ENCODE results near the gene CNBP. TPM values are rescaled to one million over a fixed set of nuclear protein-coding genes. Genes with fewer than 3 reads are reported as not detected.
"Not testable (repeated sequence)": the region's sequence is repeated elsewhere in the genome, so short reads cannot be mapped to it uniquely, and the experiment has no call there.

Gene CNBP
- total RNA-seq, 2 donors from 2014 or later: 205 to 247 TPM

DNA sequence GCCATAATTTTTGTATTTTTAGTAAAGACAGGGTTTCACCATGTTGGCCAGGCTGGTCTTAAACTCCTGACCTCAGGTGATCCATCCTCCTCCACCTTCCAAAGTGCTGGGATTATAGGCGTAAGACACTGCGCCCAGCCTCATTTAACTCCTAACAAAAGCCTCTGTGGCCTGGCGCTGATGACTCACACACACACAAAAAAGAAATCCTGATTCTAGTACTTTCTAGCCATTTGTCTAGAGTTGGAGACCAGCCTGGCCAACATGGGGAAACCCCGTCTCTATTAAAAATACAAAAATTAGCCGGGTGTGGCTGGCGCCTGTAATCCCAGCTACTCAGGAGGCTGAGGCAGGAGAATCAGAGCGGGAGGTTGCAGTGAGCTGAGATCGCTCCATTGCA, 6.1 kb upstream of the CNBP start:
- intact Hi-C loops (cut with DNase I, micrococcal nuclease); DNase-seq; ATAC-seq: not testable (repeated sequence)

DNA sequence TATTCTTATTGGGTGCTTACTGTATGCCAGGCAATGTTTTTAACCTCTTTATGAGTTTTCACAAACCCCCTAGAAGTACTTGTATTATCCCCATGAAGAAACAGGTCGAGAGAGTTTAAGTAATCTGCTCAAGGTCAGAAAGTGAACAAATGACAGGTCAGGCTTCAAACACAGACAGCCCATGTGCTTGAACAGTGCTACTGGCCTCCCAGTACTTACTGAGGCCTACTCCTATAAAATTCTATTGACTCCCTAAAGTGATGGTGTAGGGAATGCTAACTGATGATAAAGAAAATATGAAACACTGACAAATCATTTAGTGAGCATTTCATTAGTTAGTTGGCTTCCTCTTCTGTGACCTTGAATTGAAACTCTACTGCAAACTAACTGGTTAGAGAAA, 4.2 kb upstream of the CNBP start:
- no peak for DNase-seq
- no peak for ATAC-seq
- intact Hi-C loops (cut with DNase I, micrococcal nuclease): no loop called here

GRCh38 chr3:129185783-129186182, 2.1 kb upstream of the CNBP start:
- DNase-seq (no peak), ATAC-seq (peak; percentile 59)
- intact Hi-C loops (cut with DNase I, micrococcal nuclease): no loop called here

- intact Hi-C loops (cut with DNase I, micrococcal nuclease): loop anchor here in 1 of 2 donors (5.0 kb wide), 1 partner anchor 62 kb away; the partner anchor contains the start of gene COPG1
- DNase-seq, ATAC-seq: not testable (repeated sequence)
Observed at GRCh38 chr3:129184784-129185542, 1.3 kb upstream of the CNBP start.

DNA sequence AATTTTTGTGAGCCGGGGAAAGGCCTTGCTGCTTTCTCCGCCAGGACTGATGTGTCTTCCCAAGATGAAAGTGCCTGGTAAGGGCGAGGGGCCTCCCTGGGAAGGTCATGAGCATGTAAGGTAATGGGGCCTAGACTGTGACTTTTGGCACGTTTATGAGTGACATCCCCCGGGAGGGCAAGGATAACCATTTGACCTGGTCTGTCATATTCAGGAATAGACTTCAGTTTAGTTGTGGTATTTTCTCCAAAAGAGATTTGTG, 631 bp upstream of the CNBP start:
- intact Hi-C loops (cut with DNase I, micrococcal nuclease): loop anchor here in 1 of 2 donors (5.0 kb wide), 1 partner anchor 63 kb away; the partner anchor contains the start of gene COPG1
- no peak for DNase-seq
- ATAC-seq: peak; percentile 9

- intact Hi-C loops (cut with DNase I, micrococcal nuclease): loop anchor here in 1 of 2 donors (5.0 kb wide), 1 partner anchor 65 kb away; the partner anchor contains the start of gene COPG1
- no peak for DNase-seq
- peak; percentile 1 for ATAC-seq
Observed at GRCh38 chr3:129182390-129183185, 1.1 kb downstream of the CNBP start.

DNA sequence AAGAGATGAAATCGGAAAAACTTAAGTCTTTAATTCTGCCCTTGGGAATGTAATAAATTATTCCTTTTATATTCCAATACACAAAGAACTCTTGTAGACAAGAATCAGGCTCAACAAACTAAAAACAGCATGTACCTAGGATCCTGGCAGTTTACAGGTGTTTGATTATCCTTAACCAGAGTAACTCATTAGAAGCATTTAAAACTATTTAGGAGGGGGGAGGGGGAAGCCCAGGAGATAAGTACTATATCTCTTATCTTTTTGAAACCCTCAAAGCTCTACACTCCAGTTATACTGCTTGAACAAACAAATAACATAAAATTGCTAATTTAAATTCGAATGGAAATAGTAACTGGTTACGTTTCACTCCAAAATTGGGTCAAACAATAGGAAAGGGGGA, 1.9 kb downstream of the CNBP start:
- ATAC-seq (no peak), DNase-seq (no peak)
- intact Hi-C loops (cut with DNase I, micrococcal nuclease): loop anchor here in 1 of 2 donors (5.0 kb wide), 1 partner anchor 65 kb away; the partner anchor contains the start of gene COPG1

DNA sequence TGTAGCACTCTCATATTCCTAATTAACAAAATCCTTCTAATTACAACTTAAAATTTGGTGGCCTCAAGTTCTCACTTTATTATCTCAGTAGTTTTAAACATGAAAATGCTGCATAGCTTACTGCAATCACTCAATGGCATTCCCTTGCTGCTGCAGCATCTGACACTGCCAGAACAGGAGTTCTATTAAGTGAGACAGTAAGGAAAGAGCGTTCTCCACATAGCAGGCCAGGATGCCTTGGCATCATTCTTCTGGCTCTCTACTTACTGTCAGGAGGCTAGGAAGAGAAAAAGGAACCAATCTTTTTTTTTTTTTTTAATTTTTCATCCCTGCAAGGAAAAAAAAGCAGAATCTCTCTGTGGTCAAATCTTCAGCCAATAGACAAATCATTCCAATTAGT, 3.2 kb downstream of the CNBP start:
- DNase-seq (no peak), ATAC-seq (no peak)
- intact Hi-C loops (cut with DNase I, micrococcal nuclease): loop anchor here in 1 of 2 donors (5.0 kb wide), 1 partner anchor 67 kb away; the partner anchor contains the start of gene COPG1

DNA sequence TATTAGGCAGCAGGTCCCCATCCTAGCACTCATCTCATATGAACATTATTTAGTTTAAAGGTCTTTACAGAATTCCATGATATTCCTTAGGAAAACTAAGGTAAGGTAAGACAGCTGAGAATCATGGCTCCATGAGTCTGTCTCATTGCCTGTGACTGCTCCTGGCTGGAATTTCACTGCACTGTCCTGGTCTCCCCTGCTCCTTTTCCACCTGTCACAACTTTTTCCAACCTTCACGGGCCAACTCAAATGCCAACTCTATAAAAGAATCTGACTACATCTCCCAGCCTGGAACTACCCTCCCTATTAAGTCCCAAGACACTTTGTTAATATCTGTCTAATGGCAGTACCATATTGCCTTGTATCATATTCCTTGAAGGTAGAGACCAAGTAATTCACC, 7.6 kb downstream of the CNBP start:
- ATAC-seq: no peak
- no peak for DNase-seq
- intact Hi-C loops (cut with DNase I, micrococcal nuclease): no loop called here

DNA sequence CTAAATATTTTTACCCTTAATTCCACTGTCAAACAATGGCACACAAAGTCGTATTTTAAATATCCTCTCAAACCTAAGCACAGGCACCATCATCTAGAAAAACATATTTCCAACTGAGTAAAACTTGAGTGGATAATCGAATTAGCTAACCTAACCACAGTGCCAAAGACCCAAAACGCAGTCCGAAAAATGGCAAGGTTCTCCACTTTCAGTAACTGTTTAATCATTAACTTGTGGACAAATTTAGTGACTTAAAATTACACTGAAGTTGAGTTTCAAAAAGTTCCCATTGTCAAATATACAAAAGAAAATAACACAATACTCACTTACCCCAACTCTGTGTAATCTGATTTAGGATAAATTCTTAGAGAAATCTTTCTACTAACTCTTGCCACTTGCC, 10.0 kb downstream of the CNBP start:
- intact Hi-C loops (cut with DNase I, micrococcal nuclease): no loop called here
- ATAC-seq (no peak), DNase-seq (no peak)

DNA sequence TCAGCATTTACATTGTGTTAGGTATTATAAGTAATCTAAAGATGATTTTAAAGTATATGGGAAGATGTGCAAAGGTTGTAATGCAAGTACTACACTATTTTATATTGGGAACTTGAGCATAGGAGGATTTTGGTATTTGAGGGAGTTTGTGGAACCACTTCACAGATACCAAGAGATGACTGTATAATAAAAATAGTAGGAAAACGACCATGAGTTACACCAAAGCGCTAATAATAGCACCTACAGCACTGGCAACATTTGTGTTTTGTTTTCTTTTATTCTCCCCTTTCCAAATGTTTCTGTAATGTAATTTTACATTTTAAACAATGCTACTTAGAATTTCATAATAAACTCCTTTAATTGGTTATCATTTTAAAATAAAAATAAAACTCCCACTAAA, 10.5 kb downstream of the CNBP start:
- no peak for DNase-seq
- no peak for ATAC-seq
- intact Hi-C loops (cut with DNase I, micrococcal nuclease): no loop called here

DNA sequence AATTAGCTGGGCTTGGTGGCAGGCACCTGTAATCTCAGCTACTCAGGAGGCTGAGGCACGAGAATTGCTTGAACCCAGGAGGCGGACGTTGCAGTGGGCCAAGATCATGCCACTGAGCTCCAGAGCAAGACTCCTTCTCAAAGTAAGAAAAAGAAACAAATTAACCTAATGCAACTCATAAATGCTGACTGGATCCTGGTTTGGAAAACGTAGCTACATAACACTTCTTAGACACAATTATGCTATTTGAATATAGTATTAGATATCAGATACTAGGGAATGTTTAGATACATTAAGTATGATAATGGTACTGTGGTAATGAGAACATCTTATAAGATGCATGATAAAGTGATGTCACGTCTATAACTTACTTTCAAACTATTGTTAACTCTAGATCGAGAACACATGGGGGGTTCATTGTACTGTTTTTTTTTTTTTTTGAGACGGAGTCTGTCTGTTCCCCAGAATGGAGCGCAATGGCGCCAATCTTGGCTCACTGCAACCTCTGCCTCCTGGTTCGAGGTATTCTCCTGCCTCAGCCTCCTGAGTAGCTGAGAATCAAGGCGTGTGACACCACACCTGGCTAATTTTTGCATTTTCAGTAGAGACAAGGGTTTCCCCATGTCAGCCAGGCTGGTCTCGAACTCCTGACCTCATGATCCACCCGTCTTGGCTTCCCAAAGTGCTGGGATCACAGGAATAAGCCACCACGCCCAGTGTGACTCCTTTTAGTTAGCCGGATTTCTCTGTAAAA, 16.9 kb downstream of the CNBP start:
- ATAC-seq (no peak), DNase-seq (no peak)
- intact Hi-C loops (cut with DNase I, micrococcal nuclease): no loop called here

- intact Hi-C loops (cut with DNase I, micrococcal nuclease); DNase-seq; ATAC-seq: not testable (repeated sequence)
Observed at GRCh38 chr3:129165594-129165993, 18.1 kb downstream of the CNBP start.

DNA sequence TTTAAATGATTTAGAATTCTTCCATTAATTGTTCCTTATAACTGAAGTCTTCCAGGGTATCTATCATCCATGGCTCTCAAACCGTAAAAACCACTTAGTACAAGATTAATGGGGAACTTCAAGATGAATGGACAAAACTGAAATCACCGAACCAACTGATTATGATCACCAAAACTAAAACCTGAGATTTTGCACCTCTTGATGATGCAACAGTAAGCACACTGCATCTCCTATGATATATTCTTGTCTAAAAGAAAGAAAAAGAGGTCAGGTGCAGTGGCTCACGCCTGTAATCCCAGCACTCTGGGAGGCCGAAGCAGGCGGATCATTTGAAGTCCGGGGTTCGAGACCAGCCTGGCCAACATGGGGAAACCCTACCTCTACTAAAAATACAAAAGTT, 19.2 kb downstream of the CNBP start:
- intact Hi-C loops (cut with DNase I, micrococcal nuclease): no loop called here
- ATAC-seq: no peak
- DNase-seq: no peak

DNA sequence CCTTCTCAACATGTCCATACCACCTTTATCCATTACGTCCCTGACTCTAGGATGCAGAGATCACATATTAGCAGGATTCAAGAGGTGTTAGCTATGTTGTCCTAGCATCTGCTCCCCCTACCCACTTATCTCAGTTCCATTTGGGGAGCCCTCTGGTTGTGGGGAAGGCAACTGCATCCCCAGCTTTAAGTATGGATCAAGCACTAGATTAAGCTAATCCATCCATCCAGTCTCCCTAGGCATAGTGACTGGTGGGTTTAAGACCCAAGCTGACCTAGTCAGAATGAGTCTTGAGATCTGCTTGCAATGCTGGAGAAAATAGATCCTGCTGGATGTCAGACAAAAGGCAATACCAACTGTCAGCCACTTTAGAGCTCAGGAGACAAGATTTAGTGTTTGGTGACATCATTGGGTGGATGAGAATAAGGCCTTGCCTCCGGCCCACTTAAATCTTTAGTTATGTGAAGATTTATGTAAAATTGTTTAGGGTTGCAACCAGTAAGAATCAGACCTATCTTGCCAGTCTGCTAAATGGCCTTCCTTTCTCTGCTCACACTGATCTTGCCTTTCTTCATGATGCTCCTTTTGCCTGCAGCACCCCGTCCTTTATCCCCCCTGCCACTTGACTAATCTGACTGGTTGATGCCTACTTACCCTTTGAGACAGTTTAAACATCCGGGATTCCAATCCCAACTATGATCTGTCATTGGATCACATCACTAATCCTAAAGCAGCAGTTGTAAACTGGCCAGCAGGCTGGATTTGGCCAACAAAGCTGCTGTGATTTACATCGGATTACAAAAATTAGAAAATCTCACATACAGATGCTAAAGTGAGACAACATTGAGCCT, 20.7 kb downstream of the CNBP start:
- DNase-seq (no peak), ATAC-seq (no peak)
- intact Hi-C loops (cut with DNase I, micrococcal nuclease): no loop called here

DNA sequence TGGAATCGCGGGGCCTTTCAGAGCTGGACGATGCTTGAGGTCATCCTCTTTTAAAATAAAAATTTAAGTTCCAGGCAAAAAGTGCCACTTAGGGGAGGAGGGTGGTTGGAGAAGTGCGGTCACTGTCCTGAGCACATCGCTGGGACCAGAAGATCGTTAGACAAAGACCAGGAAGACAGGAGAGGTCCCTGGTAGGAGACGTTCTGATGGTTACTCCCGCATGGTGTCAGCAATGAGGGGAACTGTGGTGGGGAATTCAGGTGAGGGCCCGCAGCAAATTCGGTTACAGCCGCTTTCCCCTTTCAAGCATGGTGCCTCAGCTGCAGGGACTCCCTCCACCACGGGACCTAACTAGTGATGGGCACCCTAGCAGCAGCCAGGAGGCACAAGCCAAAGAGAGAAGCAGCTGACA, 21.8 kb downstream of the CNBP start:
- intact Hi-C loops (cut with DNase I, micrococcal nuclease): no loop called here
- DNase-seq (peak; percentile 33 to 35), ATAC-seq (peak; percentile 26)

GRCh38 chr3:129160891-129161859, 22.5 kb downstream of the CNBP start, which contains the start of gene ISY1:
Gene ISY1, minus strand, starts transcription at chr3:129161063. Its CDS starts 88 bp downstream, at chr3:129160975.
- peak; percentile 90 for ATAC-seq
- peak; percentile 88 to 90 for DNase-seq
- intact Hi-C loops (cut with DNase I, micrococcal nuclease): no loop called here
